Keratinocyte (primary cell): ENCODE data around the gene KRTAP10-11. TPM values are rescaled to one million over a fixed set of nuclear protein-coding genes. Genes with fewer than 3 reads are reported as not detected.

Experiments
- DNase-seq: peaks from one replicate; pipeline ENCODE4 v3.0.0-alpha.2; 2011; ENCODE audit warnings: low read depth, missing footprints, low spot score
- FAIRE-seq: peaks from 2 replicates; lab custom pipeline; 2011; peaks lifted over from hg19 to GRCh38; lab: Jason Lieb, UNC
- H2AFZ ChIP-seq: 2 replicates; pipeline ENCODE4 v1.6.0; 2012; ENCODE audit warnings: low read length, control low read depth, inconsistent platforms; ENCODE audit not compliant: control insufficient read depth
- H3K27ac ChIP-seq: 2 replicates; pipeline ENCODE4 v1.5.1; 2011; ENCODE audit warnings: low read length; ENCODE audit not compliant: control insufficient read depth, insufficient read depth
- H3K27me3 ChIP-seq: 3 replicates; pipeline ENCODE4 v1.6.0; 2011; ENCODE audit warnings: low read length; ENCODE audit not compliant: control insufficient read depth, insufficient read depth; ENCODE audit errors: extremely low read depth
- H3K36me3 ChIP-seq, 2 experiments: 2 replicates in 1 of 2; 3 replicates in 1 of 2; pipeline ENCODE4 v1.5.1; 2011; ENCODE audit warnings: low read length in 2 of 2, mild to moderate bottlenecking in 1 of 2; ENCODE audit not compliant: control insufficient read depth in 2 of 2, insufficient read depth in 2 of 2; ENCODE audit errors: extremely low read depth in 1 of 2
- H3K4me1 ChIP-seq: 3 replicates; pipeline ENCODE4 v1.5.1; 2011; ENCODE audit warnings: low read length; ENCODE audit not compliant: control insufficient read depth, insufficient read depth; ENCODE audit errors: extremely low read depth
- H3K4me2 ChIP-seq: 3 replicates; pipeline ENCODE4 v1.6.0; 2011; ENCODE audit warnings: low read depth, low read length; ENCODE audit not compliant: control insufficient read depth, insufficient read depth; ENCODE audit errors: extremely low read depth
- H3K4me3 ChIP-seq, 3 experiments: fragments of 200-600 bp in 1 of 3; sonication (generic) in 1 of 3; 2 replicates in 2 of 3; 3 replicates in 1 of 3; pipeline ENCODE4 v1.5.1; 2011 to 2016; ENCODE audit warnings: low read length in 3 of 3, mild to moderate bottlenecking in 3 of 3, control low read depth in 2 of 3, inconsistent platforms in 1 of 3, low read depth in 1 of 3, mixed read lengths in 1 of 3, mixed run types in 1 of 3, moderate library complexity in 1 of 3; ENCODE audit not compliant: control insufficient read depth in 2 of 3, insufficient read depth in 2 of 3; ENCODE audit errors: extremely low read depth in 1 of 3
- H3K79me2 ChIP-seq: 2 replicates; pipeline ENCODE4 v1.6.0; 2012; ENCODE audit warnings: low read length; ENCODE audit not compliant: control insufficient read depth, insufficient read depth
- H3K9ac ChIP-seq: 3 replicates; pipeline ENCODE4 v1.6.0; 2011; ENCODE audit warnings: low read length; ENCODE audit not compliant: control insufficient read depth, insufficient read depth; ENCODE audit errors: extremely low read depth
- H3K9me1 ChIP-seq: 3 replicates; pipeline ENCODE4 v1.6.0; 2011; ENCODE audit warnings: low read length; ENCODE audit not compliant: control insufficient read depth, insufficient read depth; ENCODE audit errors: extremely low read depth
- H3K9me3 ChIP-seq: 2 replicates; pipeline ENCODE4 v1.5.1; 2012; ENCODE audit warnings: low read depth, low read length; ENCODE audit not compliant: control insufficient read depth
- H4K20me1 ChIP-seq: 3 replicates; pipeline ENCODE4 v1.6.0; 2011; ENCODE audit warnings: low read length; ENCODE audit not compliant: control insufficient read depth, insufficient read depth; ENCODE audit errors: extremely low read depth
- CTCF ChIP-seq, 3 experiments: IDR thresholded peaks in 1 of 3; conservative IDR thresholded peaks in 1 of 3; optimal IDR thresholded peaks in 1 of 3; 2 replicates in 2 of 3; 3 replicates in 1 of 3; pipeline versions ENCODE3 to v1.5.1; 2011; ENCODE audit warnings: low read length in 3 of 3, mild to moderate bottlenecking in 3 of 3, moderate library complexity in 2 of 3, control low read depth in 1 of 3, inconsistent platforms in 1 of 3; ENCODE audit not compliant: insufficient read depth in 2 of 3; ENCODE audit errors: extremely low read depth in 1 of 3
- EZH2 ChIP-seq: IDR thresholded peaks from one replicate; pipeline ENCODE4 v1.6.1; 2012; ENCODE audit warnings: inconsistent platforms, mild to moderate bottlenecking, low read length, moderate library complexity
- dilution Hi-C: fragments of 300-500 bp; cut with MboI; formaldehyde crosslinking; loops from one replicate; pipeline ENCODE4 v1.7.0; 2020; ENCODE audit warnings: low sequenced_read_pairs; ENCODE audit not compliant: extremely low pct_ligation_motif_present
- polyA plus RNA-seq, 5 experiments: library from polyadenylated mRNA; depleted of rRNA in 3 of 5; stranded (reverse) in 3 of 5; stranded (forward) in 1 of 5; unstranded in 1 of 5; fragments of >200 nt; gene quantifications; 1 replicate in 1 of 5; 2 replicates in 3 of 5; 3 replicates in 1 of 5; pipeline versions ENCODE4 v1.2.1 to v1.2.3, GENCODE V29; 2011 to 2012; ENCODE audit warnings: missing spikeins in 2 of 5, low read depth in 1 of 5, low replicate concordance in 1 of 5

The KRTAP10-11 gene
- polyA plus RNA-seq, 1 donor (not counting 4 experiments of a cell fraction or from before 2014, with no cell fraction given) = not detected

- Histone ChIP-seq H3K9me1 (no peaks in the 10 kb centered on the region), H3K27me3 (no peaks in the 10 kb centered on the region), H3K27ac (no peak overlapping the region), H3K79me2 (no peaks in the 10 kb centered on the region), H2AFZ (no peak overlapping the region), H3K36me3 (no peaks in the 10 kb centered on the region), H3K4me3 (no peak overlapping the region), H3K9ac (no peak overlapping the region), H4K20me1 (no peaks in the 10 kb centered on the region), H3K4me2 (no peak overlapping the region), H3K9me3 (peaks cover 1% of the 10 kb centered on the region), H3K4me1 (no peaks in the 10 kb centered on the region)
- FAIRE-seq (no peak), DNase-seq (no peak)
- TF ChIP-seq EZH2 (no peak), CTCF (optimal IDR thresholded peaks at IDR 0.05 in 1 of 3, IDR thresholded peaks at IDR 0.05 in 1 of 3, conservative IDR thresholded peaks at IDR 0.05 in 1 of 3; ENCODE audit: extremely low read depth in 1 of 3, insufficient read depth in 2 of 3, low read length in 3 of 3) (no peak)
- dilution Hi-C loops = no loop called here
These were observed 2.4 kb upstream of the KRTAP10-11 start for GRCh38 chr21:44643741-44644310.

GRCh38 chr21:44644878-44645277, 1.3 kb upstream of the KRTAP10-11 start:
- H3K27me3 ChIP-seq = no peaks in the 10 kb centered on the region
- no peaks in the 10 kb centered on the region for H3K9me1 ChIP-seq
- H3K79me2 ChIP-seq = no peaks in the 10 kb centered on the region
- TF ChIP-seq CTCF (optimal IDR thresholded peaks at IDR 0.05 in 1 of 3, IDR thresholded peaks at IDR 0.05 in 1 of 3, conservative IDR thresholded peaks at IDR 0.05 in 1 of 3; ENCODE audit: extremely low read depth in 1 of 3, insufficient read depth in 2 of 3, low read length in 3 of 3) = no peak
- no peak for TF ChIP-seq EZH2
- no peak overlapping the region for H3K4me2 ChIP-seq
- no peaks in the 10 kb centered on the region for H3K4me1 ChIP-seq
- H4K20me1 ChIP-seq = no peaks in the 10 kb centered on the region
- H3K9ac ChIP-seq = no peak overlapping the region
- H2AFZ ChIP-seq = no peak overlapping the region
- no peak for FAIRE-seq
- no peak overlapping the region for H3K27ac ChIP-seq
- peaks cover 1% of the 10 kb centered on the region for H3K9me3 ChIP-seq
- no peak overlapping the region for H3K4me3 ChIP-seq
- no peak for DNase-seq
- no peaks in the 10 kb centered on the region for H3K36me3 ChIP-seq
- dilution Hi-C loops = no loop called here
